GM21619 (cell line): ENCODE results near the gene ZCCHC14.

Source experiments
- ATAC-seq: cut with Tn5 transposase; IDR thresholded peaks from one replicate; pipeline ENCODE4 v1.9.1; 2021; ENCODE audit not compliant: unreplicated experiment

Gene ZCCHC14

DNA sequence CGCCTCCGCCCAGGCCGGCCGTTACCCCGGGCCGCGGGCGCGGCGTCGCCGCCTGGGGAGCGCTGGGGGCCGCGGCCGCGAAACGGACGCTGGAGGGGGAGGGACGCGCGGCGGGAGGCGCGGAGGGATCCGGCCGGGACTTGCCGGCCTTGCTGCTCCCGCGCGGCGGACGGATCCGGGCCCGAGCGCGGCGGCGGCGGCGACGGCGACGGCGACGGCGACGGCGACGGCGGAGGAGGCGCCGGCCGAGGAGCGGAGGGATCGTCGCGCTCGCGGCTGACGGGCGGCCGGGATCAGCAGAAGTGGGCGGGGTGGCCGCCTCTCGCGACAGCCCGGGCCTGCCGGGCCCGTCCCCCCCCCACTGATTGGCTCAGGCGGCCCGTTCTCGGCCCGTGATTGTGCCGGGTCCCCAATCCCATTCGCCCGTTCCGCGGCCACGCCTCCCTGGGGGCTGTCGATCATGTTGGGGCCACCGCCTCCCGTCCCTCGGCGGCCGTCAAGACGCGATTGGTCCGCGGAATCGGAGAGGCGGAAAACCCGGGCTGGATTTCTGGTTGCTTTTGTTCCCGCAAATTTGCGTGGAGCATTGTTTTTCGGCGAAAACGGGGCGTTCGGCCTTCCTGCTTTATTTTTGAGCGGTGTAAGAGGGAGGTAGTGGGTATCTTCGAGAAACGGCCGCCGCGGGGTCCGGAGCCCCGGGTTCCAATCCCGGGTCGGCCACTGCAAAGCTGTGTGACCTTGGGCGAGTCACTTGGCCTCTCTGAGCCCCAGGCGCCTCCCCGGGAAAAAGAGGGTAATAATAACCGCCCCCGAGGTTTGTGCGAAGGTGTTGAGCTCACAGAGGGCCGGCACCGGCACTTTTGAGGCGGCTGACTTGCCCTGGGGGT lies at the start of gene ZCCHC14:
Gene ZCCHC14 (minus strand): TSS at position 304 of the 887 bp plus-strand sequence. CDS start 786 bp downstream, outside the sequence.
- peak; percentile 83 for ATAC-seq

DNA sequence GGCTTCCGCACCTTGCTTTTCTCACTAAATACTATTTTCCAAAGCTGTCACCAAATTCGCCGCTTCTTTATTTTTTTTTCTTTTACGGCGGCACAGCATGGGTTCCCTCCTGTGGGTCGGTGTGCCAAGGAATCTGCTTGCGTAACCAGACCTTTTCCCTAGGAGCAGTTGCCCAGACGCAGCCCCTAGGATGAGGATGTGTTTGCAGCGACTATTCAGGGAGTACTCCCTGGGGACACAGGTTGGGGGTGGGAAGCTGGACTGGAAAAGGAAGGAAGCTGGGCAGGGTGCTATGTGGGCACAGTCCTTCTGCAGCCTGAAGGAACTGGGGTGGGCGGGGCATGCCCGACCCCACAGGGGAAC lies 49.0 kb upstream of the ZCCHC14 start:
- no peak for ATAC-seq

DNA sequence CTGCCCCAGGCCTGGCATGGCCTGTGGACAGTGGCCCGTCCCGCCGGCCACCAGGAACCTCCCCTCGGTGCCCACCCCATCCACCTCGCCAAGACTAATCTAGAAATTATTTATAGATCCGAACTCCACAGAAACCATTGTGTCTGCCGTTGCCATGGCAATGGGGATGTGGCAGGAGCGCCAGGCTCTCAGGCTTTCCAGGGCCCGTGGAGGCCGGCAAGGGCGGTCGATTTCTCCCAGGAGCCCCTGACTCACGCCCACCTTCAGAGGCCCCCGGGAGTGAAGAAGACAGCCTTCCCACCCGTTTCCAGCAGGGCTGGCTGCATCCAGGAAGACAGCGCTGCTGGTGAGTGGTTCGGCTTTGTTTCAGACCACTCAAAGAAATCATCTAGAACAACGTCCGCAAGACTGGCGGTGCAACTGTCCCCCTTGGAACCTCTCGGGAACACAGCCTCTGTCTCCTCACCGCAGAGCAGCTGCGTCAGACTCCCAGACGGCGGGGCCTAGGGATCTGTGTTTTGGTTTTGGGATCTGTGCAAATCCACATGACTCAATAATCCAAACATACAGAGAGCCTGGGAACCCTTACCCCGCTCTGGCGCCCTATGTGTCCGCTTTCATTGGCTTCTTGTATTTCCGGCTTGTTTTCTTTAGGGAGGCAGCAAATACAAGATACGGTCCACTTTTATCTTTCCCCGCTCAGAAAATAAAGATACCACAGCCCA lies 48.5 kb upstream of the ZCCHC14 start:
- no peak for ATAC-seq

DNA sequence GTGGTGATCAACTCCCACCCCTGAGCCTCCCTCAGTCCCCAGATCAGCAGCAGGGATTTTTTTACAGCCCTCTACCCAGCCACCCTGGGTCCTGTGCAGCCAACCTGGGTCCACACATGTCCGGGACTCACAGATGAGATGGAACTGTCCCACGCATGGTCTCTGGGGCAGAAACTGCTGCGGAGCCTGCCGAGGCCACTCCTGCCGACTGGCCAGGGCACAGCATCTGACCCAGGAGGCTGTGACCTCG lies 48.0 kb upstream of the ZCCHC14 start:
- ATAC-seq, result no peak

DNA sequence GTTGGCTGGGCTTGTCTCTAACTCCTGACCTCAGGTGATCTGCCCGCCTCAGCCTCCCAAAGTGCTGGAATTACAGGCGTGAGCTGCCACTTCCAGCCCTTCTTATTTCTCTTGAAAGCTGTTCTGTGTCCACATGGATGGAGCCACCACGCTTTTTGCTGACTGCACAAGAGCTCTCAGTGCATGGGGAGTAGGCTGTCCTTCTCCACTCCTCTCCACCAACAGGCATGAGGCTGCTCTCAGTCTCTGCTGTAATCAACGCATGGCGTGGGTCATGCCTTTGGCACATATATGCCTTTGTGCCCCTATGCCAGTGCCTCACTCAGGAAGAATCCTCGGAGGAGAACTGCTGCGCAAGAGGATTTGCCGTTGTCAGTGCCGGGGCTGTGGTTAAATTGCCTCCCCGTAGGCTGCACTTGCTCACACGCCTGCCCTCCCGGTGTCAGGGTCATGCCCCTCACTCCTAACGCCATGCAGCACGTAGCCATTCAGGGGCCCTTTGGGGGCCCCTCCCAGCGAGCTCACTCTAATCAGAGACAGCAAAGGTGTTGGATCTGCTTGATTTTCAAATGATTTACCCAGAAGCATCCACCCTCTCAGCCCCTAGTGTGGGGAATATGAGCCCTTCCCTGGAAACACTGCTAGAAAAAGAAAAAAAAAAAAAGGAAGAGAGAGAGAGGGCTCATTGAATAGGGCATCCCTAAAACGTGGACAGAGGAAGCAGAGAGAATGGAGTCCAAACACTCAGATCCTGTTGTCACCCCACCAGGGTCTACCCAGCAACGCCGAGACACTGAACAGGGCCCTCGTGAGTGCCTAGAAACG lies 47.5 kb upstream of the ZCCHC14 start:
- no peak for ATAC-seq

DNA sequence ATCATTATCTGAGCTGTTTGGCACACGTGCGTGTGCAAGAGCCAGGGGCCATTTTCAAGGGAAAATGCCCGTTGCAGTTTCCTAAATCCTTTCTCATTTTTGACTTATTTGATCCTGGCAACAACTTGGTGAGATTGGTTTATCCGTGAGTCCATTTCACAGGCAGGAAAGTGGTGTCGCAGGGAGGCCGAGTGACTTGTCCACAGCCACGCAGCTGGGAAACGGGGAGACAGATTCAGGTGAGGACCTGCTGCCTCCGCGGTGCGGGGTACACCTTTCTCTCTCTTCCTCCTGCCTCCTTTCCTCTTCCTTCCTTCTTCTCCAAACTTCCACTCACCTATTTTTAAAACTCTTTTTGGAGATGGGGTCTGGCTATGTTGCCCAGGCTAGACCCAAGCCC lies 46.3 kb upstream of the ZCCHC14 start:
- no peak for ATAC-seq

DNA sequence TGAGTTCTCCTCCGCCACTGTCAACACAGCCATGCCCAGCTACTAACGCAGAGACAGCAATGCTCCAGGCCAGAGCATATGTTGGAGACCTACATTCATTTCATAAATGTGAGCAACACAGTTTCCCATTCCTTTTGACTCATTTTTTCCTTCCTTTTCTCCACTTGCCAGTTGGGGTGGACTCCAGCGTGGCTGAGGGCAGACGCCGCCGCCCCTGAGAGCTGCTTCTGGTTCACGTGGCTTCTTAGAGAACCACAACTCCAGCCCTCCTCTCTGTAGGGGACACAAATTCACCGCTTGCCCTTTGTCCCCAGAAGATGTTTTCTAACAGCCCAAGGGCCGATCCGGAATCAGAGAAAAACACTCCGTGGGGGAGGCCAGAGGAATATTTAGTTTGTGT lies 45.8 kb upstream of the ZCCHC14 start:
- ATAC-seq, result no peak

DNA sequence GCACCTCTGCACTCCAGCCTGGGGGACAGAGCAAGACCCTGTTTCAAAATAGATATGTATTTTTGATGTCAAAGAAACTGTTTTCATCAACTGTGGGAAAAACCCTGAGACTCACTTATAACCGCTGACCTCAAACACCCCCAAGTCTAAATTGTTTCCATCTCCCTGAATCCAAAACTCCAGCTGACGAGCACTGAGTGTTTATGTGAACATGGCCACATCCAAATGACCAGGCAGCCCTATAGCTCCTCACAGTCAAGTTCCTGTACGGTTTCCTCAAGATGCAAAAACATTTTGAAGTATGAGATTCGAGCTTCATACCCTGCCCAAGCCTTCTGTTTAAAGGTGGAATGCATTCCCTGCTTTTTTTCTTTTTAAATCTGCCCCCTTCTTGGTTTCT lies 45.3 kb upstream of the ZCCHC14 start:
- no peak for ATAC-seq

DNA sequence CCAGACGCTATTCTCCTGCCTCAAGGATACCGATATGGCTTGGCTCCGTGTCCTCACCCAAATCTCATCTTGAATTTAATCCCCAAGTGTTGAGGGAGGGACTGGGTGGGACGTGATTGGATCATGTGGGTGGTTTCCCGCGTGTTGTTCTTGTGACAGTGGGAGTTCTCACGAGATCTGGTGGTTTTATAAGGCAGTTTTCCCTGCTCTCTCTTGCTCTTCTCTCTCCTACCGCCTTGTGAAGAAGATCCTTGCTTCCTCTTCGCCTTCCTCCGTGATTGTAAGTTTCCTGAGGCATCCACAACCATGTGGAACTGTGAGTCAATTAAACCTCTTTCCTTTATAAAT lies 43.9 kb upstream of the ZCCHC14 start:
- ATAC-seq, result no peak

DNA sequence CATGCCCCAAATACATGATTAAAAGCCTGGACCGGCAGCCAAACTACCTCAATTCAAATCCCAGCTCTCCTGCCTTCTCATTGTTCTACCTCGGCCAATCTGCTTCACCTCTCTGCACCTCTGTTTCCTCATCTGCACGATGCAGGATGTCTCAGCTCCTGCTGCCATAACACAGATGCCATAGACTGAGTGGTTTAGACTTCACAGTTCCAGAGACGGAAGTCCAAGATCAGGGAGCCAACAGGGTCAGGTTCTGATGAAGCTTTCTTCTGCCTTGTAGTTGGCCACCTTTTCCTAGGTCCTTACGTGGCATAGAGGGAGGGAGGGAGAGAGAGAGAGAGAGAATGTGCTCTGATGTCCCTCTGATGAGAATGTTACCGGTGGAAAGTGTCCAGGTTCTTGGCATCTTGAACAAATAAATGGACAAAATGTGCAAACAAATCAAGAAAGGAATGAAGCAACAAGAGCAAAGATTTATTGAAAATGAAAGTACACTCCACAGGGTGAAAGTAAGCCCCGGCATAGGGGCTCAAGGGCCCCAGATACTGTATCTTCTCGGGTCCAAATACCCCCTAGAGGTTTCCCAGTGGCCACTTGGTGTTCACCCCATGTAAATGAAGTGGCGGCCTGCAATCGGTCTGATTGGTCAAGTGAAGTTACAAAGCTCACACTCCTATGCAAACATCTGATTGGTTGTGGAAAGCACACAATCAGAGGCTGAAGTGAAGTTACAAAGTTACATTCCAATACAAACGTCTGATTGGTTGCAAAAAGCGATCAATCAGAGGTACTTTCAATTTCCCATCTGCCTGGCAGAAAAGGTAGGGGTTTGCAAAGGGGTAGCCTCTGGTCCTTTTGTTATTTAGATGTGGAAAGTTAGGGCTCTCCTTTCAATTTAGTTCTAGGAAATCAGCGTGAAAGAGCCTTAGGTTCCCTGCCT lies 43.3 kb upstream of the ZCCHC14 start:
- ATAC-seq, result no peak

DNA sequence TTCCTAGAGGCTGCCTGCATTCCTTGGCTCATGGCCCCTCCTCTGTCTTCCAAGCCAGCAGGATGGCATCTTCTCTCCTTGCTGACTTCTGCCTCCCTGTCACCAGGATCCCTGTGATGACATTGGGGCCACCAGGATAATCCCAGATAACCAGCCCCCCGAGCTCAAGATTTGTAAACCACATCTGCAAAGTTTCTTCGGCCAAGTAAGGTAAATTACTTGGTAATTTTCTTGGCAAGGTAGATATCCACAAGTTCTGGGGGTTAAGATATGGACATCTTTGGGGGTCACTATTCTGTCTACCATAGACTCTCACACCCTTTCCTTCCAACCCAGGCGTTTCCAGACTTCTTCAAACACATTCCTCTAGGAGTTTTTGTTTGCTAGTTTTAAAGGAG lies 42.6 kb upstream of the ZCCHC14 start:
- no peak for ATAC-seq

DNA sequence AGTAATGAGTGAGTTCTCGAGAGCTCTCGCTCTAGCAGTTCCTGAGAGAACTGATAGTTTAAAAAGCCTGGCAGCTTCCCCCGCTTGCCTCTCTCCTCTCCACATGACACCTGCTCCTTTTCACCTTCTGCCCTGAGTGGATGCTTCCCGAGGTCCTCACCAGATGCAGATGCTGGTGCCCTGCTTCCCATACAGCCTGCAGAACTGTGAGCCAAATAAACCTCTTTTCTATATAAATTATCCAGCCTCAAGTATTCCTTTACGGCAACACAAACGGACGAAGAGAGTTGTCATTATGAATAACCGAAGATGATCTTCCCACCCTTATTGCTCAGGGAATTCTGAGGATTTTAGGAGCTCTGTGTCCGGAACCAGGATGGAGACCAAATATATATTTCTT lies 41.9 kb upstream of the ZCCHC14 start:
- no peak for ATAC-seq

DNA sequence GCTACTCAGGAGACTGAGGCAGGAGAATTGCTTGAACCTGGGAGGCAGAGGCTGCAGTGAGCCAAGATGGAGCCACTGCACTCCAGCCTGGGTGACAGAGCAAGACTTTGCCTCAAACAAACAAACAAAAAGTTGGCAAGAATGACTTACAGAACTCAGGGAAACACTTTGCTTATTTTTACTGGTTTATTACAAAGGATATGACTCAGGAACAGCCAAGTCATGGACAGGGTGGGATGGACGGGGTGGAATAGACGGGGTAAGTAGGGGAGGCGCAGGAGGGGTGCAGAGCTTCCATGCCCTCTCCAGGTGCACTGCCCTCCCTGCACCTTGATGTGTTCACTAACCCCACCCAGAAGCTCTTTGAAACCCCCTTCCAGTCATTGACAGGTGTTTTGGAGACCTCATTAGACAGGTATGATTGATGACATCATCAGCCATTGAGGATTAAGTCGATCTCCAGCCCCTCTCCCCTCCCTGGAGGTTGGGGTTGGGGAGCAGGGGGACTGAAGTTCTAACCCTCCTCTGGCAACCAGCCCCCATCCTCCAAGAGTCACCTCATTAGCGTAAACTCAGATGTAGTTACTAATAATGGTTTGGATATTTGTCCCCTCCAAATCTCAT lies 41.3 kb upstream of the ZCCHC14 start:
- ATAC-seq, result no peak

DNA sequence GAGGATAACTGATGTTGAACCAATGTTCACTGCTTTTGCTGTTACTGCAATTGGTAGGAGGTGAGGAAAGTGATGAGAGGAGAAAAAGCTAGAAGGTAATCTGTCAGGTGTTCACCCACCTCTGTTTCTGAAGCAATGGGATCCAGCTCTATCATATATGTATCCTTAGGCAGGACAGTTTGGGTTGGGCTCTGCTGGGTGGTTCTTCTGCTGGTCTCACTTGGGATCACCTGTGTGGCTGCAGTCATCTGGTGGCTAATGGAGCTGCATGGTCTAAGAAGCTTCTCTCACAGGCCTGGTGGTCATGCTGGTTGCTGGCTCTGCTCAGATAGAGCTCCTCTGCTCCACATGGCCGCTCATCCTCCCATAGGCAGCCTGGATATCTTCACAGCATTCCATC lies 40.2 kb upstream of the ZCCHC14 start:
- ATAC-seq, result no peak

DNA sequence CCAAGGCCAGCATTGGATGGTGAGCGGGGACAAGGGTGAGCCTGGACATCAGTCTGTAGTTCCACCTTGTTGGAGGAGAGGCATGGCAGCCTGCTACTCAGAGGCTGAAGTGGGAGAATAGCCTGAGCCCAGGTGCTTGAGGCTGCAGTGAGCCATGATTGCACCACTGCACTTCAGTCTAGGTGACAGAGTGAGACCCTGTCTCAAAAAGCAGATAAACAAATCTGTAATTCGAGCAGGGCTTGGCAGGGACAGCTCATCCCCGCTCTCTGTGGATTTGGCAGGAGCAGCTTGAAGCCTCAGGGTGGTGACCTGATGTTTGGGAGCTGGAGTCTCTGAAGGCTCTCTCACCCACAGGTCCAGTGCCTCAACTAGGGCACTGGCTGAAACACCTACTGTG lies 38.6 kb upstream of the ZCCHC14 start:
- no peak for ATAC-seq

DNA sequence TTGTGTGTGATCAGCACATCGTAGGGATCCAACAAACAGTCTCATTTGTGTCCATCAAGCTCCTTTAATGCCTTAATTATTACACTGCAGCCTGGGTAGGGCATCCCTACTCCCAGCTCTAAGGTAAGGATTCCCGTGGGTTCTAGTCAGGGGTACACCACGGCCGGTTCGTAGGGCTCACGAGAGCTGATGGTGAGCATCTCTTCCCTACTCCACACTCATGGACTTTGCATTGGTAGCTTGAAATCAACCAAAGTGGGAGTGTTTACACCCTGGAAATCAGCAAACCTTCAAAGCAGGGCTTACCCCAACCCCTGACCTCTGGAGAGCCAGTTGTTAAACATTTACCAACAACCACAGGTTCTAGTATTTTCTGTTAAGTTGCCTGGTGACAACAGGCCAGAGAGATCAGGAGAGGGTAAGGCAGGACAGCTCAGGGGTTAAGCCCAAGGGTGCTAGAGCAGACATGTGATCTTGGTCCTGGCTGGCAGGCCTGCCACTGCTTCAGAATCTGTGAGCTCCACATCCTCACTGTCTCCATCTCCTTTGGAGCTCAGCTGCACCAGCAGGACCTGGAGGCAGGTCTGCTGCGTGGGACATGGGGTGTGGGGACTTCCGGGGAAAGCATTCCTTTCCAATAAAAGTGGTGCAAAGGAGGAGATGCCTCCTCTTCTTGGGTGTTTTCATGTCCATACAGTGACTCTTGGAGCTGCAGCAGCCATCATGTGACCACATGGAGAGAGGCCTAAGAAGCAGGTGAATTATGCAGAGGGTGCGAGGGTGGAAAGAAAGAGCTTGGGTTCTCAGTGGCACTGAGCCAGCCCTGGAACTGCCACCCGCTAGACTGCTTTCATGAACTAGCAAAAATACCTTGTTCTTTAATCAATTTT lies 36.1 kb upstream of the ZCCHC14 start:
- ATAC-seq, result no peak

DNA sequence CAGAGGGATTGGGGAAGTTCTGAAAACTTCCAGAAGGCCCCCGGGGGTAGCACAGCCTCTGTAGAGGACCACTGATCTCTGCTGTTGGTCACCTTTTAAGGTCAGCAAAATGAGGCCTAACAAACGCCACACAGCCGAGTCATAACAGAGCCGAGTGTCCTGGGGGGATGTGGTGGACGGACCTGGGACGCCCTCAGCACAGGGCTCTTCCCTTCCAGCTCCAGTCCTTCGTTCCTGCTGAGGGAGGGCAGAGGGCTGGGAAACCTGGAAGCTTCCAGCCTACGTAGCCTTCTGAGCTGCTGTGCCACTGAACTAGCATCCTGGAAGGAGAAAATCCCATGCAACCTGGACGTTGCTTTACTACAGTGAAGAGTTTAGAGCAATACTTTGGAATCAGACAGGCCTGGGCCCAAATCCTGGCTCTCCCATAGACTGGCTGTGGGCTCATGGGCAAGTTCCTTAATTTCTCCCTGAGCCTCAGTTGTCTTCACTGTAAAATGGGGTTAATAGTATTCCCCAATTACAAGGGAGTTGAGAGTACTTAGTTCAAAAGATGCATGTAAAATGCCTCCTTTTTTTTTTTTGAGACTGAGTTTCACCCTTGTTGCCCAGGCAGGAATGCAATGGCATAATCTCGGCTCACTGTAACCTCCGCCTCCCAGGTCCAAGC lies 34.4 kb upstream of the ZCCHC14 start:
- ATAC-seq, result no peak

DNA sequence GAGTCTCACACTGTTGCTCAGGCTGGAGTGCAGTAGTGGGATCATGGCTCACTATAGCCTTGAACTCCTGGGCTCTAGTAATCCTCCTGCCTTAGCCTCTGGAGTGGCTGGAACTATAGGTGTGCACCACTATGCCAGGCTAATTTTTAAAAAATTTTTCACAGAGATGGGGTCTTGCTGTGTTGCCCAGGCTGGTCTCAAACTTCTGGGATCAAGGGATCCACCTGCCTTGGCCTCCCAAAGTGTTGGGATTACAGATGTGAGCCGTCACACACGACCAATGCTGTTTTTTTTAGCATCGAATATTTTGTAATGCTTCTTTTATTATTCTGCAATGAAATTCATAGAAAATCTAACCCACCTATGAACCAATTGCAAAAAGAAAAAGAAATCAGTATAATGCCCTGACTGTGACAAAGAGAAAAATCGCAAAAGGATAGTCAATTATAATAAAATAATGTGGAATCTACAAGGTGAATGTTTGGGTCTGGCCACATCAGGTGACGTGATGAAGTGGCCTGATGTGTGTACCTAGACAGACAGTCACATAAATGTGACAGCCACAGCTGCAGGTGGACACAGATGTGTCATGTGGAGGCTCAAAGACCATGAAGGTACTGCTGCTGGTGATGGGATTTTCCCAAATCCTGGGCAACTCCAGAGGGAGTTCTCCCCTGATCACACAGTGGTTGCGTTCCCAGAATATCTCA lies 33.6 kb upstream of the ZCCHC14 start:
- no peak for ATAC-seq
